Osteoblast (primary cell): ENCODE results near the gene APEX1. TPM values are rescaled to one million over a fixed set of nuclear protein-coding genes. Genes with fewer than 3 reads are reported as not detected.
A peak's percentile ranks its signal among the peaks of the same experiment; 100 is the strongest.

ENCODE experiments used
- DNase-seq: peaks from one replicate; pipeline ENCODE4 v3.0.0; 2011; ENCODE audit warnings: low spot score, mixed read lengths; ENCODE audit not compliant: insufficient read length; ENCODE audit errors: missing footprints
- H2AFZ ChIP-seq: 2 replicates; pipeline ENCODE4 v1.6.0; 2011; ENCODE audit warnings: mild to moderate bottlenecking, low read length
- H3K27ac ChIP-seq: 2 replicates; pipeline ENCODE4 v1.5.1; 2011; ENCODE audit warnings: mild to moderate bottlenecking, low read depth, low read length, moderate library complexity
- H3K27me3 ChIP-seq: 2 replicates; pipeline ENCODE4 v1.6.0; 2012; ENCODE audit warnings: mild to moderate bottlenecking, control low read depth, inconsistent platforms, low read length, moderate library complexity; ENCODE audit not compliant: insufficient read depth
- H3K36me3 ChIP-seq: 2 replicates; pipeline ENCODE4 v1.5.1; 2011; ENCODE audit warnings: mild to moderate bottlenecking, low read length, control low read depth, moderate library complexity; ENCODE audit not compliant: insufficient read depth
- H3K4me1 ChIP-seq: 2 replicates; pipeline ENCODE4 v1.5.1; 2011; ENCODE audit warnings: mild to moderate bottlenecking, low read length, control low read depth, moderate library complexity; ENCODE audit not compliant: insufficient read depth
- H3K4me2 ChIP-seq: 2 replicates; pipeline ENCODE4 v1.6.0; 2011; ENCODE audit warnings: mild to moderate bottlenecking, low read length; ENCODE audit not compliant: insufficient read depth
- H3K4me3 ChIP-seq: fragments of 200-600 bp; sonication (generic); 3 replicates; pipeline ENCODE4 v1.5.1; 2012; ENCODE audit warnings: mild to moderate bottlenecking, low read length, inconsistent platforms; ENCODE audit not compliant: insufficient read depth
- H3K79me2 ChIP-seq: 2 replicates; pipeline ENCODE4 v1.6.0; 2012; ENCODE audit warnings: mild to moderate bottlenecking, low read length, control low read depth, inconsistent platforms; ENCODE audit not compliant: insufficient read depth
- H3K9me3 ChIP-seq: 2 replicates; pipeline ENCODE4 v1.5.1; 2011; ENCODE audit warnings: low read depth, low read length, control low read depth
- H4K20me1 ChIP-seq: 2 replicates; pipeline ENCODE4 v1.6.0; 2012; ENCODE audit warnings: mild to moderate bottlenecking, low read length, control low read depth; ENCODE audit not compliant: insufficient read depth
- total RNA-seq: library from RNA; depleted of rRNA; stranded (reverse); fragments of >200 nt; gene quantifications from 2 replicates; pipeline ENCODE4 v1.2.3, GENCODE V29; 2012
- TF ChIP-seq, protein P1 (sequence below): IDR thresholded peaks from 2 replicates; pipeline ENCODE4 v1.5.1; 2011; ENCODE audit warnings: mild to moderate bottlenecking, low read depth, low read length, moderate library complexity; ENCODE audit errors: extremely low read depth

APEX1 gene
- total RNA-seq, 1 donor: 74.9 TPM

DNA sequence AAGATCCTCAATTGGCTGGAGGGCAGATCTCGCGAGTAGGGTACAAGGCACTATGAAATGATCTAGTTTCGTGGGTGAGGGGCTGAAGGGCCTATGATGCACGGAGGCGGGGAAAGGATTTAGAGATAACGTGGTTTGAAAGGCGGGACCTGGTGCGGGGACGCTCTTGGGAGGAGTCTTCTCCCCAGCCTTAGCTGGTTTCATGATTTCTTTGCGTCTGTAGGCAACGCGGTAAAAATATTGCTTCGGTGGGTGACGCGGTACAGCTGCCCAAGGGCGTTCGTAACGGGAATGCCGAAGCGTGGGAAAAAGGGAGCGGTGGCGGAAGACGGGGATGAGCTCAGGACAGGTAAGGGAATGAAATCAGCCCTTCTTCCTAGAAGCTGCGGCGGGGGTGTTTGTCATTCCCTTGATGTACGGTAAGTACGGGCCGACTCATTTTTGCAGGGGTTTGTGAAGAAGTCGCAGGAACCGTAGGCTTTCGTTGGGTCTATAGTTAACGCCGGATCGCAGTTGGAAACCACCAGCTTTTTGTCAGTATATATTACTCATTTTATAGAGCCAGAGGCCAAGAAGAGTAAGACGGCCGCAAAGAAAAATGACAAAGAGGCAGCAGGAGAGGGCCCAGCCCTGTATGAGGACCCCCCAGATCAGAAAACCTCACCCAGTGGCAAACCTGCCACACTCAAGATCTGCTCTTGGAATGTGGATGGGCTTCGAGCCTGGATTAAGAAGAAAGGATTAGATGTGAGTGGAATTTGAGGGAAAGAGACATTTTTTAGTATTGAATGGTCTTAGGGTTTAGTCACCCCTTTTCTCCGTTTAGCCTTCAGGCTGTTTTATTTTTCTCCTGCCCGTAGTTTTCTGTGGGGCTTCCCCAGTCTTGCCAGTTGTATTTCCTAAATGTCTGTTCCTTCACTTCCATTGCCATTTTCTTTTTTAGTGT lies 602 bp downstream of the APEX1 start:
- H3K36me3 ChIP-seq: peaks cover 49% of the 10 kb centered on the region
- peaks cover 7% of the 10 kb centered on the region for H4K20me1 ChIP-seq
- H3K4me3 ChIP-seq: peak overlapping the region; percentile 84
- H3K27ac ChIP-seq: peak overlapping the region; percentile 92
- peak; percentile 95 for DNase-seq
- H3K79me2 ChIP-seq: peaks cover 65% of the 10 kb centered on the region
- no peaks in the 10 kb centered on the region for H3K9me3 ChIP-seq
- H3K4me2 ChIP-seq: peak overlapping the region; percentile 92
- H3K4me1 ChIP-seq: peaks cover 28% of the 10 kb centered on the region
- H2AFZ ChIP-seq: peak overlapping the region; percentile 92
- TF ChIP-seq, protein P1, sequence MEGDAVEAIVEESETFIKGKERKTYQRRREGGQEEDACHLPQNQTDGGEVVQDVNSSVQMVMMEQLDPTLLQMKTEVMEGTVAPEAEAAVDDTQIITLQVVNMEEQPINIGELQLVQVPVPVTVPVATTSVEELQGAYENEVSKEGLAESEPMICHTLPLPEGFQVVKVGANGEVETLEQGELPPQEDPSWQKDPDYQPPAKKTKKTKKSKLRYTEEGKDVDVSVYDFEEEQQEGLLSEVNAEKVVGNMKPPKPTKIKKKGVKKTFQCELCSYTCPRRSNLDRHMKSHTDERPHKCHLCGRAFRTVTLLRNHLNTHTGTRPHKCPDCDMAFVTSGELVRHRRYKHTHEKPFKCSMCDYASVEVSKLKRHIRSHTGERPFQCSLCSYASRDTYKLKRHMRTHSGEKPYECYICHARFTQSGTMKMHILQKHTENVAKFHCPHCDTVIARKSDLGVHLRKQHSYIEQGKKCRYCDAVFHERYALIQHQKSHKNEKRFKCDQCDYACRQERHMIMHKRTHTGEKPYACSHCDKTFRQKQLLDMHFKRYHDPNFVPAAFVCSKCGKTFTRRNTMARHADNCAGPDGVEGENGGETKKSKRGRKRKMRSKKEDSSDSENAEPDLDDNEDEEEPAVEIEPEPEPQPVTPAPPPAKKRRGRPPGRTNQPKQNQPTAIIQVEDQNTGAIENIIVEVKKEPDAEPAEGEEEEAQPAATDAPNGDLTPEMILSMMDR: no peak
- no peaks in the 10 kb centered on the region for H3K27me3 ChIP-seq

DNA sequence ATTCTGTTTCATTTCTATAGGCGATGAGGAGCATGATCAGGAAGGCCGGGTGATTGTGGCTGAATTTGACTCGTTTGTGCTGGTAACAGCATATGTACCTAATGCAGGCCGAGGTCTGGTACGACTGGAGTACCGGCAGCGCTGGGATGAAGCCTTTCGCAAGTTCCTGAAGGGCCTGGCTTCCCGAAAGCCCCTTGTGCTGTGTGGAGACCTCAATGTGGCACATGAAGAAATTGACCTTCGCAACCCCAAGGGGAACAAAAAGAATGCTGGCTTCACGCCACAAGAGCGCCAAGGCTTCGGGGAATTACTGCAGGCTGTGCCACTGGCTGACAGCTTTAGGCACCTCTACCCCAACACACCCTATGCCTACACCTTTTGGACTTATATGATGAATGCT lies 1.9 kb downstream of the APEX1 start:
- peaks cover 9% of the 10 kb centered on the region for H4K20me1 ChIP-seq
- peak overlapping the region; percentile 92 for H3K4me2 ChIP-seq
- H3K79me2 ChIP-seq: peaks cover 70% of the 10 kb centered on the region
- no peaks in the 10 kb centered on the region for H3K27me3 ChIP-seq
- H3K9me3 ChIP-seq: no peaks in the 10 kb centered on the region
- TF ChIP-seq, protein P1: no peak
- no peak overlapping the region for H2AFZ ChIP-seq
- H3K36me3 ChIP-seq: peaks cover 40% of the 10 kb centered on the region
- H3K4me1 ChIP-seq: peaks cover 32% of the 10 kb centered on the region
- no peak overlapping the region for H3K4me3 ChIP-seq
- H3K27ac ChIP-seq: peak overlapping the region; percentile 92
- no peak for DNase-seq

DNA sequence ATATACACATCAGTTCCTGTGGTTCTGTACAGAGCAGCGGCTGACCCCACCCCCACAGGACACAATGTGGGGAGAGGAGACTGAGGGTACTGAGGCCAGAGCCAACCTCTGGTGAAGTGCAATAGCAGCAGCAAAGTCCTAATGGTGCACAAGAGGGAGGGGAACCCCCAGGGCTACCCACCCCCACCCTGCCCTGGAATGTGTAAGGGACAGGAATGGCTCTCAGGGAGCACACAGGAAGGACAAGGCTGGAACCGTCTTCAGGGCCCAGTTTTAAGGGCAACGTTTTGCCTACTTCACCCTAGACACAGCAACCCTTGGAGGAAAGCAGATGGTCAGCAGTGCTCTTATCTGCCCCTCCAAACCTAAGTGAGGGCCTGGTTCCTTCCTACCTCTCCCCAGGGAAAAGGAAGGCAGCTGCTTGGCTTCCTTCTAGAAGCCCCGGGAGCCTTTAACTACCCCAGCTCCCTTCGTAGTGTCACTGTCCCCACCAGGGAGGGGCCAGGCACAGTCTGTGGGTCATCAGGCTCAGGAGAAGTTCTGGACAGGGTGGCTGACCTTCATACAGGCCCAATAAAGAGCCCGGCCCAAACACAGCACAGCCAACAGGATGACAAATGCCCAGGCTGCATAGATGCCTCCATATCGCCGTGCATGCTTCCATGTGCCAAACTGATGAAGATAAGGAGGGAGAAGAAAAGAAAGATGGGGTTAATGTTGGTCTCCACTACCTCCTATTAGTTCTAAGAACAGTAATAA lies 3.2 kb downstream of the APEX1 start:
- Histone ChIP-seq H3K4me1 (peaks cover 32% of the 10 kb centered on the region), H3K36me3 (peaks cover 37% of the 10 kb centered on the region), H3K27ac (no peak overlapping the region), H3K4me2 (no peak overlapping the region), H2AFZ (no peak overlapping the region), H3K27me3 (no peaks in the 10 kb centered on the region), H3K4me3 (no peak overlapping the region), H3K79me2 (peaks cover 65% of the 10 kb centered on the region), H3K9me3 (no peaks in the 10 kb centered on the region), H4K20me1 (peaks cover 9% of the 10 kb centered on the region)
- DNase-seq: no peak
- TF ChIP-seq, protein P1: no peak
